MCF 10A (cell line): ENCODE results near the gene RPS16. TPM values are rescaled to one million over a fixed set of nuclear protein-coding genes. Genes with fewer than 3 reads are reported as not detected.

Experiments used
- BruUV-seq: library from RNA; stranded (reverse); fragments of 400-500 nt; replicated peaks from 2 replicates; lab custom pipeline; 2021; lab: Mats Ljungman, UMichigan
- CTCF ChIA-PET: fragments of 300-600 bp; sonication (Branson Sonifier 250); formaldehyde crosslinking; extraction: SDS; loops from one replicate; lab custom pipeline; 2021; ENCODE audit warnings: antibody characterized with exemption, inconsistent platforms; lab: Yijun Ruan, JAX
- POLR2A ChIA-PET: fragments of 300-600, 350-650 bp; sonication (Branson Sonifier 250); formaldehyde crosslinking; extraction: SDS; loops from one replicate; lab custom pipeline; 2020; ENCODE audit warnings: antibody characterized with exemption, inconsistent platforms; lab: Yijun Ruan, JAX
- DNase-seq: peaks from one replicate; pipeline ENCODE4 v3.0.0-alpha.2; 2018; ENCODE audit not compliant: unreplicated experiment
- H3K27ac Mint-ChIP-seq: one replicate; pipeline ENCODE4 v1.8.0; 2022; ENCODE audit warnings: mild to moderate bottlenecking, low read depth, mixed read lengths; ENCODE audit not compliant: unreplicated experiment
- H3K27me3 Mint-ChIP-seq: one replicate; pipeline ENCODE4 v1.8.0; 2022; ENCODE audit warnings: mixed read lengths; ENCODE audit not compliant: insufficient read depth, unreplicated experiment
- H3K36me3 Mint-ChIP-seq: one replicate; pipeline ENCODE4 v1.8.0; 2022; ENCODE audit warnings: mild to moderate bottlenecking, moderate library complexity, mixed read lengths; ENCODE audit not compliant: insufficient read depth, unreplicated experiment
- H3K4me1 Mint-ChIP-seq: one replicate; pipeline ENCODE4 v1.8.0; 2022; ENCODE audit warnings: mixed read lengths; ENCODE audit not compliant: insufficient read depth, unreplicated experiment
- H3K4me3 Mint-ChIP-seq: one replicate; pipeline ENCODE4 v1.8.0; 2022; ENCODE audit warnings: mild to moderate bottlenecking, moderate library complexity, mixed read lengths; ENCODE audit not compliant: unreplicated experiment
- H3K9me3 Mint-ChIP-seq: one replicate; pipeline ENCODE4 v1.8.0; 2022; ENCODE audit warnings: mixed read lengths; ENCODE audit not compliant: unreplicated experiment
- intact Hi-C: fragments of 100-400 bp; cut with micrococcal nuclease; formaldehyde crosslinking; loops from 2 replicates; pipeline ENCODE4 v1.14.1; 2022
- total RNA-seq: library from RNA; stranded (reverse); gene quantifications from 2 replicates; pipeline ENCODE4 v1.2.3, GENCODE V29; 2022
- TF ChIP-seq, protein P1 (sequence below): fragments of 200-600 bp; IDR thresholded peaks from one replicate; pipeline ENCODE4 v1.8.0; 2022; ENCODE audit warnings: antibody characterized with exemption, mild to moderate bottlenecking; ENCODE audit not compliant: unreplicated experiment

RPS16 gene
- total RNA-seq, 1 experiment from 2014 or later = 2,909 TPM

DNA sequence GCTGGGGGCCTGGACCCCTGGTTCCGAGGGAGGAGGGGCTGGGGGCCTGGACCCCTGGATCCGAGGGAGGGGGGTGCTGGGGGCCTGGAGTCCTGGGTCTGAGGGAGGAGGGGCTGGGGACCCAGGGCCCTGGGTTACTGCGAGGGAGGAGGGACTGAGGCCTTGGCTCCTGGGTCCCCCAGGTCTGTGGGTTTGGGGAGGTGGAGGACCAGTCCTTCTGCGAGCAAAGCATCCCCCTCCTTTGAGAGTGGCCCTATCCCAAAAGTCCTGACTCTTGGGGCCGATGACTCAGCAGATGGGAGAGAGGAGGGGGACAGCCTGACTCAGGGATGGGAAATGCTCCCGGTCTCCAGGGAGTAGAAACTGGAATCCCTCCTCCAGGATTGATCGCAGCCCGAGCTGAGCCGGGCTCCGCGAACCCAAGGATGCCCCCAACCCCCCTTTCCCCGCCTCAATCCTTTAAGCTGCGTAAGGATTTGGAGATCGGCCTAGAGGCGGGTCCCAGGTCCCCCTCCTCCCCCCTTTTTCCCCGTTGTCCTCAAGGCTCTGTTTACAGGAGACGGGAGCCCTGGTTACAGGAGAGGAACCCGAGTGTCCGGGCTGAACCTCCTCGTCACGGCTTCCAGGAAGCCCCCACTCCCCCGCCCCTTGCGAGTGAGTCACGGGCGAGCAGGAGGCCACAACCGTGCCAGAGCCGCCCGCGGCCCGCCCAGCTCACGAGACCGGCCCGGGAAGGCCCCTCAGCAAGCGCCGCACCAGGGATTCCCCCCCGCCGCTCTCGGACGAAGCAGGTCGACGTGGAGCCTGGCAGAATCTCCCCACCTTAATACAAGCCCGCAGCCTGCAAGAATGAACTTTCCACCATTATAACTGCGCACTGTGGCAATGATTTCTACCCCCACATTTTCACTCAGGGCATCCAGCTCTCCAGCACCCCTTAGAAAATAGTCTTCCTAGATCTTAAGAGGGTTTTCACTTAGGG is 32.1 kb downstream of the RPS16 start:
- intact Hi-C loops = no loop called here
- POLR2A ChIA-PET = interaction anchor here (0.6 to 4.8 kb wide), 12 partner anchors 8 to 1099 kb away, joined by 3 to 56 read pairs (median 4); partner anchors contain the start of genes C19orf33, MED29, PAF1 and PLEKHG2
- Mint-ChIP-seq H3K27me3 (no peaks in the 10 kb centered on the region), H3K4me1 (peaks cover 39% of the 10 kb centered on the region), H3K36me3 (peaks cover 28% of the 10 kb centered on the region), H3K4me3 (peak overlapping the region; percentile 80), H3K27ac (peak overlapping the region; percentile 100), H3K9me3 (no peaks in the 10 kb centered on the region)
- peak; percentile 99 for DNase-seq
- TF ChIP-seq, protein P1, sequence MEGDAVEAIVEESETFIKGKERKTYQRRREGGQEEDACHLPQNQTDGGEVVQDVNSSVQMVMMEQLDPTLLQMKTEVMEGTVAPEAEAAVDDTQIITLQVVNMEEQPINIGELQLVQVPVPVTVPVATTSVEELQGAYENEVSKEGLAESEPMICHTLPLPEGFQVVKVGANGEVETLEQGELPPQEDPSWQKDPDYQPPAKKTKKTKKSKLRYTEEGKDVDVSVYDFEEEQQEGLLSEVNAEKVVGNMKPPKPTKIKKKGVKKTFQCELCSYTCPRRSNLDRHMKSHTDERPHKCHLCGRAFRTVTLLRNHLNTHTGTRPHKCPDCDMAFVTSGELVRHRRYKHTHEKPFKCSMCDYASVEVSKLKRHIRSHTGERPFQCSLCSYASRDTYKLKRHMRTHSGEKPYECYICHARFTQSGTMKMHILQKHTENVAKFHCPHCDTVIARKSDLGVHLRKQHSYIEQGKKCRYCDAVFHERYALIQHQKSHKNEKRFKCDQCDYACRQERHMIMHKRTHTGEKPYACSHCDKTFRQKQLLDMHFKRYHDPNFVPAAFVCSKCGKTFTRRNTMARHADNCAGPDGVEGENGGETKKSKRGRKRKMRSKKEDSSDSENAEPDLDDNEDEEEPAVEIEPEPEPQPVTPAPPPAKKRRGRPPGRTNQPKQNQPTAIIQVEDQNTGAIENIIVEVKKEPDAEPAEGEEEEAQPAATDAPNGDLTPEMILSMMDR = no peak
- CTCF ChIA-PET = interaction anchor here (0.8 to 0.9 kb wide), 2 partner anchors 8 to 11 kb away, joined by 3 to 8 read pairs; no protein-coding TSS in a partner anchor
- BruUV-seq = TSS peak; percentile 8

GRCh38 chr19:39402346-39403300 is 33.1 kb downstream of the RPS16 start:
- ChIA-PET CTCF (interaction anchor here (0.8 to 3.0 kb wide), 3 partner anchors 9 to 38 kb away, joined by 6 to 20 read pairs (median 8); partner anchors contain the start of gene PLEKHG2), POLR2A (interaction anchor here (0.6 to 4.8 kb wide), 13 partner anchors 9 to 641 kb away, joined by 3 to 56 read pairs (median 11); partner anchors contain the start of genes MED29, PAF1, PLEKHG2 and RPS16)
- H3K36me3 Mint-ChIP-seq = peaks cover 18% of the 10 kb centered on the region
- no peaks in the 10 kb centered on the region for H3K9me3 Mint-ChIP-seq
- TF ChIP-seq, protein P1 = no peak
- intact Hi-C loops = loop anchor here (1.0 kb wide), 1 partner anchor 10 kb away; the partner anchor contains the start of gene PLEKHG2
- DNase-seq = peak; percentile 96
- no peaks in the 10 kb centered on the region for H3K27me3 Mint-ChIP-seq
- H3K27ac Mint-ChIP-seq = peak overlapping the region; percentile 100
- TSS peak; percentile 2 for BruUV-seq
- H3K4me1 Mint-ChIP-seq = peaks cover 48% of the 10 kb centered on the region
- H3K4me3 Mint-ChIP-seq = peak overlapping the region; percentile 80

DNA sequence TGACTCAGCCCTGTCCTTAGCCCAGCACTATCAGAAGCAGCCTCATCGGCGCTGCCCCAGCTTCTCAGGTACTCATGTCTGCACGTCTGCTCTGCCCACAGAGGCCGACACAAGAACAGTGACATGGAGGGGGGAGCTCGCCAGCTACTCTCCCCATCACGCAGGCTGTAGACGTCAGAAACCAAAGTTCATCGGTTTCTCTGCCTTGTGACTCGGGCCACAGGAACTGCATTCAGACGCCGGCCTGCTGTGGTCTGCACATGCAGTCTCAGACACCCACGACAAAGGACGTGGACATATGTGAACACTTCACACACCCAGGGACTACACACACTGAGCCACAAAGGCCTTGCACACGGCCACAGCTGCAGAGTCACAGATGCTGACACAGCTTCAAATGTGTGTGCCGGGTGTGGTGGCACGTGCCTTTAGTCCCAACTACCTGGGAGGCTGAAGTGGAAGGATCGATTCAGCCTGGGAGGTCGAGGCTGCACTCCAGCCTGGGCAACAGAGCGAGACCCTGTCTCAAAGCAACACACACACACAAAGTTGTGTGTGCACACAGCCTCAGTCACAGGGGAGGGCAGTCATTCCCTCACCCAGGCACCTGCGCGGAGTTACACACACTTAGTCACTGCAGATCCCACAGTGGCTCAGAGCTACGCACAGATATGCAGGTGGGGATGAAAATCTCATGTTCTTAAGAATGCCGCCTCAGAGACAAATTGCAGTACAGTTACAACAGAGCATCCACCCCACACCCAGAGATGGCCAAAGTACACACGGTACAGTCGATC is 34.0 kb downstream of the RPS16 start:
- Mint-ChIP-seq H3K9me3 (no peaks in the 10 kb centered on the region), H3K27me3 (no peaks in the 10 kb centered on the region), H3K36me3 (peaks cover 15% of the 10 kb centered on the region), H3K4me3 (peak overlapping the region; percentile 80), H3K4me1 (peaks cover 52% of the 10 kb centered on the region), H3K27ac (peak overlapping the region; percentile 100)
- DNase-seq = peak; percentile 88
- no TSS peak for BruUV-seq
- intact Hi-C loops = loop anchor here (1.0 kb wide), 1 partner anchor 11 kb away; the partner anchor contains the start of gene PLEKHG2
- TF ChIP-seq, protein P1 = no peak
- ChIA-PET POLR2A (interaction anchor here (1.0 to 4.8 kb wide), 9 partner anchors 8 to 79 kb away, joined by 3 to 56 read pairs (median 11); partner anchors contain the start of genes MED29, PAF1, PLEKHG2 and RPS16), CTCF (interaction anchor here (0.6 to 3.0 kb wide), 3 partner anchors 10 to 172 kb away, joined by 5 to 20 read pairs (median 6); partner anchors contain the start of gene PLEKHG2)
